Skeletal muscle satellite cell (primary cell): ENCODE data around the gene BMPR1B.
A peak's percentile ranks its signal among the peaks of the same experiment; 100 is the strongest.

Experiments used
- H3K27me3 ChIP-seq: 2 replicates; pipeline ENCODE4 v1.7.0; 2013; ENCODE audit warnings: low read length; ENCODE audit not compliant: control insufficient read depth, insufficient read depth
- H3K36me3 ChIP-seq: 2 replicates; pipeline ENCODE4 v1.7.0; 2013; ENCODE audit warnings: mild to moderate bottlenecking, control low read depth, low read length; ENCODE audit not compliant: insufficient read depth
- H3K4me1 ChIP-seq: 2 replicates; pipeline ENCODE4 v1.7.0; 2013; ENCODE audit warnings: low read length; ENCODE audit not compliant: control insufficient read depth, insufficient read depth
- H3K4me2 ChIP-seq: 2 replicates; pipeline ENCODE4 v1.7.0; 2013; ENCODE audit warnings: mild to moderate bottlenecking, low read length
- H3K4me3 ChIP-seq: 2 replicates; pipeline ENCODE4 v1.7.0; 2013; ENCODE audit warnings: low read length
- H3K9ac ChIP-seq: 2 replicates; pipeline ENCODE4 v1.7.0; 2013; ENCODE audit warnings: mild to moderate bottlenecking, low read depth, low read length, moderate library complexity
- H3K9me3 ChIP-seq: replicated peaks from 2 replicates; pipeline ENCODE4 v1.7.0; 2013; ENCODE audit warnings: mild to moderate bottlenecking, control low read depth, low read length

The BMPR1B gene

GRCh38 chr4:94934864-94935263 is 177.1 kb downstream of the BMPR1B start:
- Histone ChIP-seq H3K4me2 (peak overlapping the region; percentile 80), H3K9ac (peak overlapping the region; percentile 49), H3K36me3 (no peaks in the 10 kb centered on the region), H3K4me3 (peak overlapping the region; percentile 56), H3K4me1 (peaks cover 44% of the 10 kb centered on the region), H3K27me3 (no peaks in the 10 kb centered on the region), H3K9me3 (no peaks in the 10 kb centered on the region)

GRCh38 chr4:94936854-94937253 is 179.1 kb downstream of the BMPR1B start:
- H3K9me3 ChIP-seq: no peaks in the 10 kb centered on the region
- H3K4me3 ChIP-seq: no peak overlapping the region
- H3K36me3 ChIP-seq: no peaks in the 10 kb centered on the region
- no peak overlapping the region for H3K4me2 ChIP-seq
- H3K27me3 ChIP-seq: no peaks in the 10 kb centered on the region
- H3K9ac ChIP-seq: no peak overlapping the region
- peaks cover 53% of the 10 kb centered on the region for H3K4me1 ChIP-seq

GRCh38 chr4:94939791-94940519 is 182.2 kb downstream of the BMPR1B start:
- no peak overlapping the region for H3K9ac ChIP-seq

GRCh38 chr4:94940520-94940908 is 182.8 kb downstream of the BMPR1B start:
- no peaks in the 10 kb centered on the region for H3K27me3 ChIP-seq
- no peak overlapping the region for H3K9ac ChIP-seq
- H3K4me3 ChIP-seq: no peak overlapping the region
- H3K4me2 ChIP-seq: no peak overlapping the region
- peaks cover 32% of the 10 kb centered on the region for H3K4me1 ChIP-seq
- no peaks in the 10 kb centered on the region for H3K9me3 ChIP-seq
- no peaks in the 10 kb centered on the region for H3K36me3 ChIP-seq

More at GRCh38 chr4:94939791-94940519, 182.2 kb downstream of the BMPR1B start:
- H3K27me3 ChIP-seq: no peaks in the 10 kb centered on the region
- no peak overlapping the region for H3K4me2 ChIP-seq
- H3K9me3 ChIP-seq: no peaks in the 10 kb centered on the region
- peaks cover 37% of the 10 kb centered on the region for H3K4me1 ChIP-seq
- H3K4me3 ChIP-seq: no peak overlapping the region
- H3K36me3 ChIP-seq: no peaks in the 10 kb centered on the region

GRCh38 chr4:94941706-94942105 is 184.0 kb downstream of the BMPR1B start:
- Histone ChIP-seq H3K9ac (no peak overlapping the region), H3K36me3 (no peaks in the 10 kb centered on the region), H3K4me2 (no peak overlapping the region), H3K4me1 (peaks cover 20% of the 10 kb centered on the region), H3K9me3 (no peaks in the 10 kb centered on the region), H3K27me3 (no peaks in the 10 kb centered on the region), H3K4me3 (no peak overlapping the region)

- Histone ChIP-seq H3K27me3 (no peaks in the 10 kb centered on the region), H3K4me3 (no peak overlapping the region), H3K9me3 (no peaks in the 10 kb centered on the region), H3K9ac (no peak overlapping the region), H3K36me3 (no peaks in the 10 kb centered on the region), H3K4me2 (no peak overlapping the region), H3K4me1 (peaks cover 10% of the 10 kb centered on the region)
Measured at GRCh38 chr4:94944726-94945125, 187.0 kb downstream of the BMPR1B start.

GRCh38 chr4:94947681-94948108 is 189.9 kb downstream of the BMPR1B start:
- no peaks in the 10 kb centered on the region for H3K27me3 ChIP-seq
- H3K36me3 ChIP-seq: no peaks in the 10 kb centered on the region
- no peaks in the 10 kb centered on the region for H3K9me3 ChIP-seq
- no peak overlapping the region for H3K9ac ChIP-seq
- H3K4me1 ChIP-seq: no peaks in the 10 kb centered on the region
- no peak overlapping the region for H3K4me2 ChIP-seq
- H3K4me3 ChIP-seq: no peak overlapping the region

GRCh38 chr4:94954251-94954650 is 196.5 kb downstream of the BMPR1B start:
- Histone ChIP-seq H3K4me2 (no peak overlapping the region), H3K27me3 (no peaks in the 10 kb centered on the region), H3K4me1 (peaks cover 10% of the 10 kb centered on the region)

GRCh38 chr4:94957030-94957429 is 199.3 kb downstream of the BMPR1B start:
- H3K36me3 ChIP-seq: no peaks in the 10 kb centered on the region
- H3K4me3 ChIP-seq: no peak overlapping the region
- H3K9me3 ChIP-seq: no peaks in the 10 kb centered on the region
- no peaks in the 10 kb centered on the region for H3K27me3 ChIP-seq
- no peak overlapping the region for H3K9ac ChIP-seq
- no peak overlapping the region for H3K4me2 ChIP-seq
- peaks cover 29% of the 10 kb centered on the region for H3K4me1 ChIP-seq

More at GRCh38 chr4:94954251-94954650, 196.5 kb downstream of the BMPR1B start:
- Histone ChIP-seq H3K4me3 (no peak overlapping the region), H3K36me3 (no peaks in the 10 kb centered on the region), H3K9ac (no peak overlapping the region), H3K9me3 (no peaks in the 10 kb centered on the region)

- Histone ChIP-seq H3K4me2 (peak overlapping the region; percentile 10), H3K4me1 (peaks cover 29% of the 10 kb centered on the region), H3K9ac (no peak overlapping the region), H3K4me3 (no peak overlapping the region), H3K36me3 (no peaks in the 10 kb centered on the region), H3K27me3 (no peaks in the 10 kb centered on the region), H3K9me3 (no peaks in the 10 kb centered on the region)
Measured at GRCh38 chr4:94959307-94959706, 201.6 kb downstream of the BMPR1B start.

GRCh38 chr4:94960708-94961107 is 203.0 kb downstream of the BMPR1B start:
- H3K9me3 ChIP-seq: no peaks in the 10 kb centered on the region
- H3K4me1 ChIP-seq: peaks cover 29% of the 10 kb centered on the region
- H3K27me3 ChIP-seq: no peaks in the 10 kb centered on the region
- peak overlapping the region; percentile 14 for H3K4me2 ChIP-seq
- H3K4me3 ChIP-seq: no peak overlapping the region
- H3K9ac ChIP-seq: no peak overlapping the region
- no peaks in the 10 kb centered on the region for H3K36me3 ChIP-seq

- no peaks in the 10 kb centered on the region for H3K27me3 ChIP-seq
- H3K9ac ChIP-seq: no peak overlapping the region
- no peaks in the 10 kb centered on the region for H3K9me3 ChIP-seq
- no peak overlapping the region for H3K4me2 ChIP-seq
- H3K4me3 ChIP-seq: no peak overlapping the region
- peaks cover 29% of the 10 kb centered on the region for H3K4me1 ChIP-seq
- no peaks in the 10 kb centered on the region for H3K36me3 ChIP-seq
Measured at GRCh38 chr4:94961420-94961819, 203.7 kb downstream of the BMPR1B start.
